GM18498 (cell line): ENCODE data around the gene GOPC.

ENCODE experiments used
- ATAC-seq: cut with Tn5 transposase; IDR thresholded peaks from one replicate; pipeline ENCODE4 v1.9.1; 2021; ENCODE audit warnings: mild to moderate bottlenecking, moderate library complexity; ENCODE audit not compliant: unreplicated experiment

The GOPC gene

DNA sequence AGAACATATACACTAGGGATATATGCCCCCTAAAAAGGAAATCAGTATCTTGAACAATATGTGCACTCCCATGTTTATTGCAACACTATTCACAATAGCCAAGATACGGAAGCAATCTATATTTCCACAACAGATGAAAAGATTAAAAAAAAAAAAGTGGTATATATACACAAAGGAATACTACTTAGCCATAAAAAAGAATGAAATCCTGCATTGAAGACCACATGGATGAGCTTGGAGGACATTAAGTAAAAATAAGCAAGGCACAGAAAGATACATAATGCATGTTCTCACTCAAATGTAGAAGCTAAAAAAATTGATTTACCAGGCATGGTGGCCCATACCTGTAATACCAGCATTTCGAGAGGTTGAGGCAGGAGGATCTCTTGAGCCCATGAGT, 4.6 kb downstream of the GOPC start:
- no peak for ATAC-seq

DNA sequence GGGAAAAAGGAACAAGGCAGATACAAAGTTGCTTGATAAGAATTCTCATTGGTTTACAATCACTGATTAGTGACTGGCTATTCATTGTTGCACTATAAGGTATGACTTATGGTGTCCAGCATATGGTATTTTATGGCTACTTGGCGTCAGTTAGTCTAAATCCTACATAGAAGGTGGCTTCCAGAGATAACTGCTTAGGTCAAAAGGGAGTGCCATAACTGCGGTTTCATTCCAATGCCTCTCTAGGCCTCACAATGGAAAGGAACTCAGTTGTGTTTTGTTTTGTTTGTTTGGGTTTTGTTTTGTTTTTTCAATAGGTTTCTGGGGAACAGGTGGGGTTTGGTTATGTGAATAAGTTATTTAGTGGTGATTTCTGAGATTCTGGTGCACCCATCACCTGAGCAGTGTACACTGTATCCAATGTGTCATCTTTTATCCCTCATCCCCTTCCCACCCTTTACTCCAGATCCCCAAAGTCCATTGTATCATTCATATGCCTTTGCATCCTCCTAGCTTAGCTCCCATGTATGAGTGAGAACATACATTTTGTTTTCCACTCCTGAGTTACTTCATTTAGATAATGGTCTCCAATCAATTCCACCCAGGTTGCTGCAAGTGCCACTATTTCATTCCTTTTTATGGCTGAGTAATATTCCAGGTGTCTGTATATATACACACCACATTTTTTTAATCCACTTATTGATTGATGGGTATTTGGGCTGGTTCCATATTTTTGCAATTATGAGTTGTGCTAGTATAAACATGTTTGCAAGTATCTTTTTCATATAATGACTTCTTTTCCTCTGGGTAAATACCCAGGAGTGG, 7.0 kb downstream of the GOPC start:
- no peak for ATAC-seq

DNA sequence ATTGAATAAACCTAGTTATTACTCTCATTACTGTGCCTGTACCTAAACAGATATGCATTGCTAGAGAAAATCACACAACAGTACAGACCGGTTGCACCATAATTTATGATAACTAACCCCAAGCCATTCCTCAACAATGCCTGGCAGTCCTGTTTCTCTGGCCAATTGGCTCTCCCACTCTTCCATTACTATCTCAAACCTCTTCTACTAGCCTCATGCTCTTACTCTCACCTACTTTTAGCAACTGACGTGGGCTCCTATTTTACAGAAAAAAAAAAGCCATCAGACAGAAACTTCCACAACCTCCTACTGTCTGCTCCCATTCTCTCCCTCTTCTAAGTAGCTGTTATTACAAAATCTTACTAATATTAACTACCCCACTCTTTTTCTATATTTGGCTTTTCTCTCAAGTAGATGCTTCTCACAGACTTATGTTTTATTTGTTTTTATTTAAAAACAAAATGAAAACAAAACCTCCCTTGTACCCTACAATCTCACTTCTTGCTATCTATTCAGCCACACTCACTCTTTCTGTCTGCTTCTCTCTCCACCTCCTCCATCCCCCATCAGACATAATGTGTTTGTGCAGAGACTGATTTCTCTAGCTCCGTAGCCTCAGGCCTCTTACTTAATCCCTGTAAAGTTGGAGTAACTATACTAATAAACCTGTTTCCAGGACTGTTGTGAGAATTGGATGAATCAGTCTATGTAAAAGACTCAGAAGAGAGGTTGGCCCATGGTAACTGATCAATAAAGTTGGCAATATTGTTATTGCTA, 9.1 kb downstream of the GOPC start:
- no peak for ATAC-seq

DNA sequence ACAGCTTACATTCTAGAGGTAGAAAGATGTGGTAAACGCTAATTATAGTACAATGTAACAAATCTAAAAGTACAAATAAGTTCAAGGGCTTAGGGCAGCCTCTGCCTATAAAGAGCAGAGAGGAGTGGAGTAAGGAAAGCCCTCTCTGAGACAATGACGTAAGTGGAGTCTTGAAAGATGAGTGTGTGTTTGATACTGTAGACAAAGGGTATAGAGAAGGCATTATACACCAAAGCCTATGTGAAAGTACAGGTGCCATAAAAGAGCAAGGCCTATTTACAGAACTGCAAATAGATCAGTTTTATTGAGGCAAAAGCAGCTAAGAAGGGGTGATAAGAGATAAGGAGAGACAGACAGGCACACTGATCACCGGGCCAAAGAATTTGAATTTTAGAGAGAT, 10.9 kb downstream of the GOPC start:
- ATAC-seq, result no peak

DNA sequence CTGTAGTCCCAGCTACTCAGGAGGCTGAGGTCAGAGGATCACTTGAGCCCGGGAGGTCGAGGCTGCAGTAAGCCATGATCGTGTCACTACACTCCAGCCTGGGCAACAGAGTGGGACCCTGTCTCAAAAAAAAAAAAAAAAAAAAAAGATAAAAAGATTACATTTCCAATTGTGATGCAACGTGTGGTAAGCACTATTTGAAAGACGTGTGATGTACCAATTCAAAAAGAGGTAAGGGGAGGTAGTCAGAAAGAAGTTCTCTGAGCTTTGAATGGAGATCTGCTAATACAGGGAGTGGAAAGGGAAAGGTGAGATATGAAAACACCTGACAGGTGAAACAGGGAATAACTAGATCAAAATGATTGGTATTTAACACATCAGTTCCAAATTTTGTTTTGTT, 11.9 kb downstream of the GOPC start:
- no peak for ATAC-seq

DNA sequence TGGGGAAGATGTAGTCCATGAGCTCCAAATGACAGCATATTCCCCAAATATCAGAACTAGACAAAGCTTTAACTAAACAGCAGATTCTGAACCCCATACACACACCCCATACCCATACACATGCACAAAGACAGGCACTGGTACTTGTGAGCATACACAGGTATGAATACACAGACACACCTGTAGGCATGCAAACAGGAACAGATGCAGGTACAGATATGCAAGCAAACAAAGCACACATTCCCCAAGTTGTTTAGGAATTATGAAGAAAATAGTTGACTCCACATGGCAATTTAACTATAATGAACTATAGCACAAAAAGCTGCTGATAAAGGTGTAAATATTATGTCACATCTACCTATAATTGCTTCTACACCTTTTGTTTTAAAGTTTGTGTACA, 16.7 kb downstream of the GOPC start:
- no peak for ATAC-seq

DNA sequence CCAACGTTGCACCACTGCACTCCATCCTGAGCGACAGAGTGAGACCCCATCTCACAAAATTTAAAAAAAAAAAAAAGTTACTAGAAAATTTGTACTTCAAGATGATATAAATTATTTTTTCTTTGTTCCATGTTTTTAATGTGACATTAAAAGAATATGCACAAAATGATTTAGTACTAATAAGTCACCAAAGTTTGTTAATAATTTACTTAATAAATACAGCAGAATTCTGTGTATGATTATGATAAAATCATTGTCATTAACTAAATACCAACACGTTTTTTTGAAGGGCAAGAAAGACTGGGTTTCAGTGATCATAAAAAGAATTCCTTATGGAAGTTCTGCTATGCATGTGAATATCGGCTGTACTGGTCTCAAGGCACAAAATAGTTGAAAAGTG, 28.1 kb downstream of the GOPC start:
- no peak for ATAC-seq

DNA sequence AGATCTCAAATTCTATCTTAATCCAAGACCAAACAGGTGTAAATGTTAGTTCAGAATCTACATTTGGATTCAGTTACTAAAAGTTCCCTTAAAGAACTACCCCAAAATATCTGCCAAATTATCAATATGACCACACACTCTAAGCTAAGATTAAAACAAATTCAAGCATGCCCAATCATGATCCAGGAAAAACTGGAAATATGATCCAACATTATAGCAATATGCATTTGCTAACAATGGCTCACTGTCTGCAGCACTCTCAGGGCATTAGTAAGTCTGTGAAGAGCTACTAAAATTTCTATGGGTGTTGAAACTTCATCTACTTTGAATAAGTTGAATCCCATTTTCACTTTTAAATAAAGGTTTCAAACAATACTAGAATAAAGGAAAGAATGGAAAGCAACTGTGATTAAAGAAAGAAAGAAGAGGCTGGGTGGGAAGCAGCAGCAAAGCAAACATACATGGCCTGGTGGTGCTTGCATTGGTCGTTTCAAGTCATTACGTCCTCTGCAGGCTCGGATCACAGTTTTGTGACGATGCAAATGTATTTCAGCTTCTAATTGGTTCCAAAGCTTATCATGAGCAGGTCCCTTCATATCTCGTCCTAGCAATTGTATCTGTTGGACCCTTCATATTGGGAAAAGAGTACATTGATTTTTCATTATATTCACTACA, 29.2 kb downstream of the GOPC start:
- ATAC-seq, result no peak

DNA sequence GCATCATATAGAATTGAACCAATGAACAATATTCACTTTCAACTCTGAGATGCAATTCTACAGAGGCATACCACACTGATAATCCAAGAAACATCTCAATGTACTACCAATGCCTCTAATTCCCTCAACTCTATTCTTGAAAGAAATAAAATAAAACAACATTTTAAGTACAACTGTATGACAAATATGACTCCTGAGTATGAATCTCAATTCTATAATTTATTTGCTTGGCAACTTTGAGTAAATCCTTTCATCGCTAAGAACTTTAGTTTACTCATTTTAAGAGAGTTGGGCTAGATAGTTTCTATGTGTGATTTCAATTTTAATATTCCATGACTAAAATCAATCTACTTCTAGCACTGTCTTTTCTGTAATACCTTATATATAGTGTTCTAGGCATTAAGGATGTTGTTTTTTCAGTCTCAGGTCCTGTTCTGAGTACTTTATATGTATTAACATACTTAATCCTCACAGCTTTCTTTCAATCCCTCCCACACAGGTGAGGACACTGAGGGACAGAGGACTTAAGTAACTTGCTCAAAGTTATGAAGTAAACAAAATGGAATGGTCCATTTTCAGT, 33.4 kb downstream of the GOPC start:
- no peak for ATAC-seq

DNA sequence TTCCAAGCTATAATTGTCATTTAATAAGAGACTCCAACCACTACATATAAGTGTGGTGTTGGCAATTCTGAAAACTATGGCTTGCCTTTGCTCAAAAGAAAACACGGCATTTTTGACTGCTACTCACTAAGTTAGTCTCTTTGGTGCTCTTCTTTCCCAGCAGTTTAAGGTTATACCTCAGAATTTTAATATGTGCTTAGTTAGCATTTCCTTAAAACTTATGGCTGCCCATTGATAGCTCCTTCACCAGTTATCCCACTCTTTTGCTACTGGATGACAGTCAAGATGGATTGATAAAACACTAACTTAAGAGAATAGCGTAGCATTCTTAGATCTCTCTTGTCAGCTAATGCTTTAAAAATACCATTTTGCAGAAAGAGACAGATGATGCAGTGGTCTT, 34.1 kb downstream of the GOPC start:
- ATAC-seq, result no peak

DNA sequence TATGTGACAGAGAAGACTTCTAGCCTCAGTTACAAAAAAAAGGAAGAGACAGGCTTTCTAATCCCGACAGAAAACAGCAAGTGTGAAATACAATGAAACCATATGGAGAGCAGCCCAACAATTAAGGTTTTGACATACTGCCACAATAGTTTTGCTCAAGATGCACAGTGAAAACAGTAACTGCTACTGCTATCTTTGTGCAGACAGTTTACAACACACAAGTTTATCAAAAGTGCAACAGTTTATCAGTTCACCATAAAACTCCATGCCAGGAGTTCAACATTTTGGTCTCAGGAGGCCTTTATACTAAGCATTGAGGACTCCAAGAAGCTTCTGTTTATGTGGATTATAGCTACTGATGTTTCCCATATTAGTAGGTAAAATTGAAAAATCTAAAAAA, 37.6 kb downstream of the GOPC start:
- ATAC-seq, result no peak

DNA sequence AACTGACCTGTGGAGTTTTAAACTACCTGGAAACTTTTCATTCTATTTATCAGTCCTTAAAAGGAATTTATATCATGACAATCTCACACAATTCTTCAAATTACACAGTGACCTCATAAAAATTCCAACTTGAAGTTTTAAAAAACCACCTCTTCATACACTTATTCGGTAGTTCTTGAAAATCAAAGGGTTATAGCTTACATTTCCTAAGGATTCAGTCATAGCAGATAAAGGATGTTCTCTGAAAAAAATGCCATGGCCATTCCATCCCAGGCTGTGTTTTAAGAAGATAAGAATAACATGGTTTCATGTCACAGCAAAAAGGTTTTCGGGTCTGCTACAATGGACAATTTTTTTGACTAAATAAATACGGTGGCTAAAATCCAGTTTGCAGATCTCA, 41.2 kb downstream of the GOPC start:
- ATAC-seq, result no peak

DNA sequence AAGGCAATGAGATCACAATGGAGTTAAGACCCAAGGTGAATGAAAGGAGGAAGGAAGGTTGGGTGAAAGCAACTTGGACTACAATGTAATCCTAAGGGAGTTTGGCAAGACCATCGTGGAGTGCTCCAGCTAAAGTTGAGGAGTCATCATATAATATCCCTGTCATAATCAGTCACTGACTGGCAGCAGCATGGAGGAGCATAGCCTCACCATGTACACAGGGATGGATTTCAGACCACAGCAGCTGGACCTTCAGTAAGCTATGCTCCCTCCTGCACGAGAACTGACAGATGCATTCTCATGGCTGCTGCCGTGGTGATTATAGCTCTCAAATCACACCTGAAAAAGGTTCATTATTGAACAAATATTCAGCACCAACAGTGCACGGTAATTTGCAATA, 43.0 kb downstream of the GOPC start:
- no peak for ATAC-seq

DNA sequence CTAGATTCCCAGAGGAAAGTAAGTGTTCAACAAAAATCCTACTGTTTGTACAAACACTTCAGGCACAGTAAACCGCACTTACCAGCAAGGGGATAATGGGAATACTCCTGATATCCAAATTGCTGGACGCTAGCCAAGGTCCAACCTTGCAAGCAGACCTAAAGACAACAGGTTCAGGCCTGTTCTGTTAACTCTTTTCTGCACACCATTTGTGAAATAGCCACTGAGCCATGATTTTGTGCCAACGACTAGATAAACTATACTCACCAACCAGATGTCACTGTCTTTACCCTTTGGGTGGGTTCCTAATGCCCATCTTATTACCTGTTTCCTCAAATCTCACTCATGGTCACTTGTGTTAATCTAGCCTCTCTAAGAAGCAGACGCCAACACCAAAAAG, 43.5 kb downstream of the GOPC start:
- no peak for ATAC-seq

DNA sequence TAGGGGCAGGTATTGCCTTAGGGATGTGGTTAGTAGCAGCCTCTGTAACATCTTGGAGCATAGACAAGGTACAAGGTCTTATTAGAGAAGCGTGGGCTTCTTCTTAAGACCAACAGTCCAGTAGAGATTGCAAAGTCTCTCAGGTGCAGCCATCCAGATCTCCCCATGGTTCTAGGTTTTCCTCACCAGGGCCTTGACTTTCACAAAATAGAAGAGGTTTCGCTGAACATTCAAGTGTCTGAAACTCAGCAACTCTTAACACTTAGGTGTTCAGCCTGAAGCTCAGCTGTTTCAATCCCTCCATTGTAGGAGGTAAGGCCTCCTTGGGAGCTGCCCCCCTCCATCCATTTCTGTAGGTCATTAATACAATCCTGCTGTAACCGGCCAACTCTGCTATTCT, 44.4 kb downstream of the GOPC start:
- ATAC-seq, result no peak

DNA sequence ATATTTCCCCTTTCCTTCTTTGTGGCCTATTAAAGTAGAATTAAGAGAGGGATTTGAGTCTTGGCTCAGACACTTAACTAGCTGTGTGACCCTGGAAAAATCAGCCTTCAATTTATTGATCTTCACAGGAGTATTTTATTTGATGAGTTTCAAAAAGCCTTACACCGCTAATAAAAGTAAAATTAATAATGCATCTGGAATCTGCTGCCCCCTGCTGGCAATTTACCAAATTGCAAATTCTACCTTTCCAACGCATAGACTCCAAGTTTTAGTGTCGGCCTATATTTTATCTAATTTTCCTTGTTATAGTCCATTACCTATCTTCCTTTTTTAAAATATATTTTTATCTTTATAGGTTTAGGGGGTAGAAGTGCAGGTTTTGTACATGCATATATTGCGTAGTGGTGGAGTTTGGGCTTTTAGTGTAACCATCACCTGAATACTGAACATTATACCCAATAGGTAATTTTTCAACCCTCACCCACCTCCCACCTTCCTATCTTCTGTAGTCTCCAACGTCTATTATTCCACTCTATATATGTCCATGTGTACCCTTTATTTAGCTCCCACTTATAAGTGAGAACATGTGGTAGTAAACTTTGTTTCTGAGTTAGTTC, 46.3 kb downstream of the GOPC start:
- no peak for ATAC-seq

DNA sequence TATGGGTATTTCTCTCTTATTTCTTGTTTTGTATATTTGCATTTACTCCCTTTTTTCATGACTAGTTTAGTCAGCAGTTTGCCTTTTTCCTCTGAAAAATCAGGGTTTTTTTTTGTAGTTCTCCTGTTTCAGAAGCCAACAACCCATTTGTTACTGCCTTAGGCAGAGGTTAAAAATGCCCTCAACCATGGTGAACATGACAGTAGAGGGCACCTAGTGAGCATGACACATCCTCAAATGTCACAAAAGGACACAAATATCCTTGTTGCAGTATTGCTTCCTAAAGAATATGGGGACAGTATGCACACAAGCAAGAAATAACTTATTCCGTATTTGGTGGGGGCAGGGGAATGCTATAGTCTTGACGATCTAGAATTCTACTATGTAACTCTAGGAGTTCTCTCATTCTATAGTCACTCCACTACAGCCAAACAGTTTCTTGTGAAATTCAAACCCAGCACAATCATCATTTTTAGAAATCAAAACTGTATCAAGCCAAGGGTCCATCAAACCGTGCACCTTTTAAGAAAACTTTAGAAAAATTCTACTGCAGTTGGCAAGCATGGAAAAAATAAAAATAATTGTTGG, 47.0 kb downstream of the GOPC start:
- no peak for ATAC-seq

DNA sequence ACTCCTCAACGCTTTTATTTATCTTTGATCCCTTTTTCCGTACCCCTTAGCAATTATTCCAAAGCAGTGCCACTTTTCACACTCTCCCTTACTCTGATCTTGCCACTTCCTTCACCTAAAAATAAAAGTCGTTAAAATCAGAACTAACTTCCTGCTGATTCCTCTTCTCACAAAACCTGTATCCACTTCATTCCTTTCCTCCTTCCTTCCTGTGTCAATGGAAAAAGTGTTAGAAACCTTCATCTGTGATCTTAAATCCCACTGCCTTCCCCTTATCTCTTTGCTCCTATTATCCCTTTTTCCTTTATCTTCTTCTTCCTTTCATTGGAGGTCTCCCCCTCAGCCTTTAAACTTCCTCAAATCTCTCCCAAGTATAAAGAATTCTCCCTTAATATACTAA, 49.2 kb downstream of the GOPC start:
- ATAC-seq, result no peak

DNA sequence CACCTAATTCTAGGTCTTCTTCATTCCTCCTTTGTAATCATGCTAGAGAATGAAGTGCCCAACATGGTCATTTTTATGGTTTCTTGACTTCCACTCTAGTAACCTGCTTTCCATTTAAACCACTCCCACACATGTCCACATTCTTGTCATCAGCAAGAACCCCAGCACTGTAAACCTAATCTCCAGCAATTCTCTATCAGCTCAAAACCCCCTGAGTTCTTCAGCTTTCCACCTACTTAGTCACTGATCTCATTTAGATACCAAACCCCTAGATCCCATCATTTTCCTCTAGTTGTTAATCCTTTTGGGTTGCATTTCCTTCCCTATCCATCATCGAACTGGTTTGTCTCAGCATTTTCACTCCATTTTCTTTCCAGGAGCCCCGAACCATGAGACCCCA, 49.7 kb downstream of the GOPC start:
- ATAC-seq, result no peak

DNA sequence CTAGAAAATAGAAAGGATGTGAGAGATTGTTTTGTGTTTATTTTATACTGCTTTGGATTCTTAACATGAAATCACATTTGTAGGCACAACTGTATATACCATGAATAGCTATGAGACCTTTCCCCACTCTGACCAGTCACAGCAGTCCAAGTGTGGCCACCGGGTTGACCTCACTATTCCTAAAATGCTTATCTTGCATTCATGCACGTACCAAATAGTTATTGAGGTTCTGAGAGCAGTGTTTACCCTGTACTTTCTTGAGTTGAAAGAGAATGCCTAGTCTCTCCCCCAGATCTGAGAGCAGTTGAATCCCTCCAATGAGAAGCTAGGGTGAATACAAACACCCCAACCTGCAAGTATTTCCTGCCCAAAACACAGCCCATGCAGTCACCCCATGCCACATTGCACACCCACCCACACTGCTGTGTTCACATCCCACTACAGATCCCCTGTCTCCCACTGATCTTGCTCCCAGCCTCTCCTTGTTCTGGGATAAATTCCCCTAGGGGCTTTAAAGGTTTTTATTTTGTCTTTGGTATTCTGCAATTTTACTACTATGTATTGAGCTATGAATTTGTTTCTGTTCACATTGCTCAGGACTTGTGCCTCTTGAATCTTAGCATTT, 51.6 kb downstream of the GOPC start:
- no peak for ATAC-seq
